ENCODE data around the gene TRPM2.

The TRPM2 gene

GRCh38 chr21:44423312-44423821 is 69.9 kb downstream of the TRPM2 start:
- no peak overlapping the region for H3K9ac ChIP-seq (ENCODE audit: low read length)
- peaks cover 4% of the 10 kb centered on the region; the same call in 1 of the 2 replicates for H3K4me1 ChIP-seq (ENCODE audit: control insufficient read depth, insufficient read depth, low read length)
- no peaks in the 10 kb centered on the region for H3K27me3 ChIP-seq (ENCODE audit: control insufficient read depth, insufficient read depth, low read length)
- H3K36me3 ChIP-seq (ENCODE audit: control insufficient read depth, insufficient read depth, low read length) = no peaks in the 10 kb centered on the region
- H3K27ac ChIP-seq (ENCODE audit: low read depth, low read length) = no peak overlapping the region
- H3K9me3 ChIP-seq (ENCODE audit: control insufficient read depth, insufficient read depth, low read depth, low read length) = peaks cover 11% of the 10 kb centered on the region
- no peak overlapping the region for H3K4me3 ChIP-seq (ENCODE audit: low read depth, low read length)

- Histone ChIP-seq H3K9ac (ENCODE audit: low read length) (no peak overlapping the region), H3K36me3 (ENCODE audit: control insufficient read depth, insufficient read depth, low read length) (no peaks in the 10 kb centered on the region), H3K27ac (ENCODE audit: low read depth, low read length) (no peak overlapping the region), H3K4me1 (ENCODE audit: control insufficient read depth, insufficient read depth, low read length) (peaks cover 4% of the 10 kb centered on the region; the same call in 1 of the 2 replicates), H3K4me3 (ENCODE audit: low read depth, low read length) (no peak overlapping the region), H3K9me3 (ENCODE audit: control insufficient read depth, insufficient read depth, low read depth, low read length) (peaks cover 9% of the 10 kb centered on the region), H3K27me3 (ENCODE audit: control insufficient read depth, insufficient read depth, low read length) (no peaks in the 10 kb centered on the region)
Measured at GRCh38 chr21:44423941-44424607, 70.7 kb downstream of the TRPM2 start.

GRCh38 chr21:44424608-44425306 is 71.3 kb downstream of the TRPM2 start:
- Histone ChIP-seq H3K9ac (ENCODE audit: low read length) (no peak overlapping the region), H3K36me3 (ENCODE audit: control insufficient read depth, insufficient read depth, low read length) (no peaks in the 10 kb centered on the region), H3K27ac (ENCODE audit: low read depth, low read length) (no peak overlapping the region), H3K27me3 (ENCODE audit: control insufficient read depth, insufficient read depth, low read length) (no peaks in the 10 kb centered on the region), H3K9me3 (ENCODE audit: control insufficient read depth, insufficient read depth, low read depth, low read length) (peaks cover 5% of the 10 kb centered on the region), H3K4me1 (ENCODE audit: control insufficient read depth, insufficient read depth, low read length) (peaks cover 4% of the 10 kb centered on the region; the same call in 1 of the 2 replicates), H3K4me3 (ENCODE audit: low read depth, low read length) (no peak overlapping the region)

- Histone ChIP-seq H3K4me3 (ENCODE audit: low read depth, low read length) (no peak overlapping the region), H3K27ac (ENCODE audit: low read depth, low read length) (no peak overlapping the region), H3K27me3 (ENCODE audit: control insufficient read depth, insufficient read depth, low read length) (no peaks in the 10 kb centered on the region), H3K9me3 (ENCODE audit: control insufficient read depth, insufficient read depth, low read depth, low read length) (peaks cover 5% of the 10 kb centered on the region; the same call in 1 of the 2 replicates), H3K9ac (ENCODE audit: low read length) (no peak overlapping the region), H3K4me1 (ENCODE audit: control insufficient read depth, insufficient read depth, low read length) (peaks cover 4% of the 10 kb centered on the region; the same call in 1 of the 2 replicates), H3K36me3 (ENCODE audit: control insufficient read depth, insufficient read depth, low read length) (no peaks in the 10 kb centered on the region)
Measured at GRCh38 chr21:44425307-44425894, 72.0 kb downstream of the TRPM2 start.

GRCh38 chr21:44425895-44426662 is 72.7 kb downstream of the TRPM2 start:
- Histone ChIP-seq H3K36me3 (ENCODE audit: control insufficient read depth, insufficient read depth, low read length) (no peaks in the 10 kb centered on the region), H3K27ac (ENCODE audit: low read depth, low read length) (no peak overlapping the region), H3K9ac (ENCODE audit: low read length) (no peak overlapping the region), H3K9me3 (ENCODE audit: control insufficient read depth, insufficient read depth, low read depth, low read length) (peaks cover 5% of the 10 kb centered on the region; the same call in 1 of the 2 replicates), H3K27me3 (ENCODE audit: control insufficient read depth, insufficient read depth, low read length) (no peaks in the 10 kb centered on the region), H3K4me1 (ENCODE audit: control insufficient read depth, insufficient read depth, low read length) (peaks cover 4% of the 10 kb centered on the region; the same call in 1 of the 2 replicates), H3K4me3 (ENCODE audit: low read depth, low read length) (no peak overlapping the region)

- no peaks in the 10 kb centered on the region for H3K27me3 ChIP-seq (ENCODE audit: control insufficient read depth, insufficient read depth, low read length)
- H3K4me1 ChIP-seq (ENCODE audit: control insufficient read depth, insufficient read depth, low read length) = peaks cover 4% of the 10 kb centered on the region; the same call in 1 of the 2 replicates
- no peaks in the 10 kb centered on the region for H3K36me3 ChIP-seq (ENCODE audit: control insufficient read depth, insufficient read depth, low read length)
- H3K4me3 ChIP-seq (ENCODE audit: low read depth, low read length) = no peak overlapping the region
- H3K9ac ChIP-seq (ENCODE audit: low read length) = no peak overlapping the region
- H3K27ac ChIP-seq (ENCODE audit: low read depth, low read length) = no peak overlapping the region
- H3K9me3 ChIP-seq (ENCODE audit: control insufficient read depth, insufficient read depth, low read depth, low read length) = peaks cover 5% of the 10 kb centered on the region; the same call in 1 of the 2 replicates
Measured at GRCh38 chr21:44426663-44427191, 73.3 kb downstream of the TRPM2 start.

GRCh38 chr21:44427241-44428120 is 74.1 kb downstream of the TRPM2 start:
- H3K4me1 ChIP-seq (ENCODE audit: control insufficient read depth, insufficient read depth, low read length) = peaks cover 4% of the 10 kb centered on the region; the same call in 1 of the 2 replicates
- no peak overlapping the region for H3K4me3 ChIP-seq (ENCODE audit: low read depth, low read length)
- H3K36me3 ChIP-seq (ENCODE audit: control insufficient read depth, insufficient read depth, low read length) = no peaks in the 10 kb centered on the region
- no peak overlapping the region for H3K9ac ChIP-seq (ENCODE audit: low read length)
- H3K27ac ChIP-seq (ENCODE audit: low read depth, low read length) = no peak overlapping the region
- peaks cover 5% of the 10 kb centered on the region; the same call in 1 of the 2 replicates for H3K9me3 ChIP-seq (ENCODE audit: control insufficient read depth, insufficient read depth, low read depth, low read length)
- H3K27me3 ChIP-seq (ENCODE audit: control insufficient read depth, insufficient read depth, low read length) = no peaks in the 10 kb centered on the region

- no peaks in the 10 kb centered on the region for H3K27me3 ChIP-seq (ENCODE audit: control insufficient read depth, insufficient read depth, low read length)
- H3K36me3 ChIP-seq (ENCODE audit: control insufficient read depth, insufficient read depth, low read length) = no peaks in the 10 kb centered on the region
- no peak overlapping the region for H3K27ac ChIP-seq (ENCODE audit: low read depth, low read length)
- no peak overlapping the region for H3K4me3 ChIP-seq (ENCODE audit: low read depth, low read length)
- peaks cover 5% of the 10 kb centered on the region; the same call in 1 of the 2 replicates for H3K9me3 ChIP-seq (ENCODE audit: control insufficient read depth, insufficient read depth, low read depth, low read length)
- H3K9ac ChIP-seq (ENCODE audit: low read length) = no peak overlapping the region
- peaks cover 4% of the 10 kb centered on the region; the same call in 1 of the 2 replicates for H3K4me1 ChIP-seq (ENCODE audit: control insufficient read depth, insufficient read depth, low read length)
Measured at GRCh38 chr21:44428281-44428960, 75.0 kb downstream of the TRPM2 start.

- no peak overlapping the region for H3K27ac ChIP-seq (ENCODE audit: low read depth, low read length)
- no peak overlapping the region for H3K4me3 ChIP-seq (ENCODE audit: low read depth, low read length)
- H3K9me3 ChIP-seq (ENCODE audit: control insufficient read depth, insufficient read depth, low read depth, low read length) = peaks cover 5% of the 10 kb centered on the region; the same call in 1 of the 2 replicates
- H3K36me3 ChIP-seq (ENCODE audit: control insufficient read depth, insufficient read depth, low read length) = no peaks in the 10 kb centered on the region
- H3K4me1 ChIP-seq (ENCODE audit: control insufficient read depth, insufficient read depth, low read length) = peaks cover 4% of the 10 kb centered on the region; the same call in 1 of the 2 replicates
- no peaks in the 10 kb centered on the region for H3K27me3 ChIP-seq (ENCODE audit: control insufficient read depth, insufficient read depth, low read length)
- no peak overlapping the region for H3K9ac ChIP-seq (ENCODE audit: low read length)
Measured at GRCh38 chr21:44429894-44430293, 76.5 kb downstream of the TRPM2 start.

Data from HUES6 (cell line).